Astrocyte (in vitro differentiated cells and primary cell): Measurements from ENCODE around the gene DIO3.

Experiments
- EZH2 ChIP-seq: IDR thresholded peaks from 2 replicates; pipeline ENCODE4 v1.6.1; 2012; ENCODE audit warnings: mild to moderate bottlenecking, low read length, inconsistent platforms; ENCODE audit not compliant: insufficient read depth
- TF ChIP-seq, protein P1 (sequence below): IDR thresholded peaks from 2 replicates; pipeline ENCODE4 v1.5.1; 2011; ENCODE audit warnings: low read depth, mild to moderate bottlenecking, inconsistent platforms, low read length, moderate library complexity; ENCODE audit not compliant: insufficient read depth

DNA sequence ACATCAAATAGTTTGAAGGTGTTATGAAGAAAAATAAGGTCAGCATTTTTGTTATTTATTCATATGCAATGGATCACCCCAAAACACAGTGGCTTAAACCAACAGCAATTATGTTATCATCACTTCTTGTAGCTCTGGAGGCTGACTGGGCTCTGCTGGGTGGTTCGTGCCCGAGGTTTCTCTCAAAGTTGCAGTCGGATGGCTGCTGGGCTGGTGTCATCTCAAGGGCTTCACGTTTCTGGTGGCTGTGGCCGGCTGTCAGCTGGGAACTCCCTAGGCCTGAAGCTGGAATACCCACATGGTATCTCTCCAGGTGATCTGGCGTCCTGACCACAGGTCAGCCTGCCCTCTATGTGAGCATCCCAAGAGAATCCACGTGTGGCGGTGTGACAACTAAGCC lies 12.0 kb downstream of the DIO3 start:
- TF ChIP-seq, protein P1, sequence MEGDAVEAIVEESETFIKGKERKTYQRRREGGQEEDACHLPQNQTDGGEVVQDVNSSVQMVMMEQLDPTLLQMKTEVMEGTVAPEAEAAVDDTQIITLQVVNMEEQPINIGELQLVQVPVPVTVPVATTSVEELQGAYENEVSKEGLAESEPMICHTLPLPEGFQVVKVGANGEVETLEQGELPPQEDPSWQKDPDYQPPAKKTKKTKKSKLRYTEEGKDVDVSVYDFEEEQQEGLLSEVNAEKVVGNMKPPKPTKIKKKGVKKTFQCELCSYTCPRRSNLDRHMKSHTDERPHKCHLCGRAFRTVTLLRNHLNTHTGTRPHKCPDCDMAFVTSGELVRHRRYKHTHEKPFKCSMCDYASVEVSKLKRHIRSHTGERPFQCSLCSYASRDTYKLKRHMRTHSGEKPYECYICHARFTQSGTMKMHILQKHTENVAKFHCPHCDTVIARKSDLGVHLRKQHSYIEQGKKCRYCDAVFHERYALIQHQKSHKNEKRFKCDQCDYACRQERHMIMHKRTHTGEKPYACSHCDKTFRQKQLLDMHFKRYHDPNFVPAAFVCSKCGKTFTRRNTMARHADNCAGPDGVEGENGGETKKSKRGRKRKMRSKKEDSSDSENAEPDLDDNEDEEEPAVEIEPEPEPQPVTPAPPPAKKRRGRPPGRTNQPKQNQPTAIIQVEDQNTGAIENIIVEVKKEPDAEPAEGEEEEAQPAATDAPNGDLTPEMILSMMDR = no peak
- TF ChIP-seq EZH2 = no peak
